ENCODE measurements around the gene FOXS1.

DNA sequence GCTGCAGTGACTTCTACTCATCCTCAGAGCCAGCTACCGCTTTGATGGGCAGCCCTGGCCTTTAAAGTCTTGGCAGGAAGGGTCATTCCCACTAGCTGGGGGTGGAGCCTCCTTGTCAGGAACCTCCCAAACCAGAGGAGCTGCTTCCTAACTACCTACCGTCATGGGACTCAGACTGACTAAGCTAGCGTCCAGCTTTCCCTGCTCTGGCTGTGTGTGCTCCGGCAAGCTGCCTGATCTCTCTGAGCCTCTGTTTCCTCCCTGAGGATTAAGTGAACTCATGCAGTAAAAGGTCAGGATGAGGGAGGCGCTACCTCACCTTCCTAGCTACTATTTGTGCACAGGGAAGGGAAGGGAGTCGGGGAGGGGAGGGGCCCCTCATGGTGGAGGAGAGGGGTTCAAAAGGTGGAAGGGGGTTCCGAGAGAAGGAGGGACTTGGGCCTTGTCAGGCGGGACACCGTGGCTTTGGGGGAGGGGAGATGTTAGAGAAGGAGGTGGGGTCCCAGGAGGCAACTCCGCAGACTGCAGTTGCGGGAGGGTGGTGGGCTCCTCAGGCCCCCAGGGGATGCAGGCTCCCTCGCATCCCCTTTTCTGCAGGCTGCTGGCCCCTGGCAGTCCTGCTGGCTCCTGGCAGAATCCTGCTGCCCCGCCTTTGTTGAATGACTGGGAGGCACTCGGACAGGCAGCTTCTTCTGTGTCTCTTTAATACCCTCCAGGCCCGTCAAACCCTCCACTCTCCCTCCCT lies 15.2 kb upstream of the FOXS1 start:
- TF ChIP-seq, protein P1, sequence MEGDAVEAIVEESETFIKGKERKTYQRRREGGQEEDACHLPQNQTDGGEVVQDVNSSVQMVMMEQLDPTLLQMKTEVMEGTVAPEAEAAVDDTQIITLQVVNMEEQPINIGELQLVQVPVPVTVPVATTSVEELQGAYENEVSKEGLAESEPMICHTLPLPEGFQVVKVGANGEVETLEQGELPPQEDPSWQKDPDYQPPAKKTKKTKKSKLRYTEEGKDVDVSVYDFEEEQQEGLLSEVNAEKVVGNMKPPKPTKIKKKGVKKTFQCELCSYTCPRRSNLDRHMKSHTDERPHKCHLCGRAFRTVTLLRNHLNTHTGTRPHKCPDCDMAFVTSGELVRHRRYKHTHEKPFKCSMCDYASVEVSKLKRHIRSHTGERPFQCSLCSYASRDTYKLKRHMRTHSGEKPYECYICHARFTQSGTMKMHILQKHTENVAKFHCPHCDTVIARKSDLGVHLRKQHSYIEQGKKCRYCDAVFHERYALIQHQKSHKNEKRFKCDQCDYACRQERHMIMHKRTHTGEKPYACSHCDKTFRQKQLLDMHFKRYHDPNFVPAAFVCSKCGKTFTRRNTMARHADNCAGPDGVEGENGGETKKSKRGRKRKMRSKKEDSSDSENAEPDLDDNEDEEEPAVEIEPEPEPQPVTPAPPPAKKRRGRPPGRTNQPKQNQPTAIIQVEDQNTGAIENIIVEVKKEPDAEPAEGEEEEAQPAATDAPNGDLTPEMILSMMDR (IDR thresholded peaks at IDR 0.05; ENCODE audit: poor library complexity): no peak
- TF ChIP-seq EZH2phosphoT487 (IDR thresholded peaks at IDR 0.05; ENCODE audit: low read depth, severe bottlenecking, unreplicated experiment): no peak
